Heart left ventricle (tissue), 13 donors: ENCODE data around the gene CELF5.

Experiments used
- POLR2A ChIP-seq, 2 donors: fragments of 450-650 bp; IDR thresholded peaks; one replicate each; pipeline ENCODE4 v1.6.1; 2017; ENCODE audit warnings: antibody characterized with exemption in 2 of 2, mild to moderate bottlenecking in 2 of 2, moderate library complexity in 2 of 2
- TF ChIP-seq, protein P1 (sequence below), 12 donors: fragments of 200-600 bp; sonication (generic) in 4 of 12; IDR thresholded peaks; one replicate each; pipeline versions ENCODE4 v1.5.0 to v1.8.0; 2018 to 2022; ENCODE audit warnings: antibody characterized with exemption in 12 of 12, mild to moderate bottlenecking in 5 of 12
- donor health status: ischemic (EF 13 %, LVEDD 7.1; RV severe dilation, severe dysfunction).
- donor health status: DM: no; HTN: yes; CAD: no.
- donor health status: DM: no; HTN: no; CAD: no.
- donor health status: ischemic (EF 25% LVEDD 6.9; RV normal size, moderate dysfunction).
- donor health status: ischemic (EF 25% LVEDD 5.7; RV mildly dilated, moderate dysfunction).
- donor health status: ischemic (EF 35%, LVEDD 5.7; RV mildly dilated, moderate dysfunction).
- donor health status: nonischemic (EF 11% LVEDD 7.7; RV severe dilation, severe dysfunction).
- donor health status: DM: yes; HTN: yes; CAD: no.
- donor health status: PGD.
- donor health status: ischemic (EF 29% LVEDD 5.4; RV normal size, mild dysfunction).
- donor health status: nonischemic (EF 23%, LVEDD 6.1; RV moderate dilation, normal function).

DNA sequence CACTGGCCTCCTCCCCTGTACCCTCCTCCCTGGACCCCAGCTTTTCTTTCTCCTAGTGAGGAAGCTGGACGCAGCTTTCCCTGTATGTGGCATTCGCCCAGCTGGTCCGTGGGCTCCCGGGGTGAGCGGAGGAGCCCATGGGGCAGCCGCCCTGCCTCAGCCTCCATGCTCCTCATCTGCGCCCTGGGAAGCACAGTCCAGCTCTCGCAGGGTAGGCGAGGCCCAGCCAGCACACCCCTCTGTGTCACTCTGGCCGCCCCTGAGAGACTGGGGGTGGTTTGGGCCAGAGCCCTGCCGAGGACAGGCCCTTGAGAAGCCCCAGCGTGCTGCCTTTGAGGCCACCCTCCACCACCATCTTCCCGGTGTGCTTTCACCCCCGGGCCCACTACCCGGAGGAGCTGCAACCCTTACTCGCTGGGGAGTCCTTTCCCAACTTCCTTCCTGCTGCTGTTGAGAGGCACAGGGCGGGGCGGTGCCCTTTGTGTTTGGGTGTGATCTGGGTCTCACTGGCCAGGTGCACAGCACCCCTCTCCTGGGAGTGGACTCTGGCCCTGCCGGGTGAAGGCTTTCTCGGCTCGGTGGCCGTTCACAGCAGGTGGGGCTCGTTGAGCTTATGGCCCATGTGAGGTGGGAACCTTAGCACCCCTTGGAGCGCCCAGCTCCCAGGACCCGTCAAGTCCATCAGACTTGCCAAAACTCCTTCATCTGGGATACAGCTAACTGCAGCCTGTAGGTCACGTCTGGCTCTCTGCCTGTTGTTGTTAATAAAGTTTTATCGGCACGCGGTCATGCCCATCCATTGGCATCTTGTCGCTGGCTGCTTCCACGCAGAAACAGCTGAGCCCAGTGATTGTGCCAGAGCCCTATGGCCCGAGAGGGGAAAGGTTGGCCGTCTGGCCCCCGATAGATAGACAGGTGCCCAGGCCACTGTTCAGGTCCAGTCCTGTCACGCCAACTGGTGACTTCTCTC lies 35.5 kb upstream of the CELF5 start:
- no peak for TF ChIP-seq POLR2A (IDR thresholded peaks at IDR 0.05)
- TF ChIP-seq, protein P1, sequence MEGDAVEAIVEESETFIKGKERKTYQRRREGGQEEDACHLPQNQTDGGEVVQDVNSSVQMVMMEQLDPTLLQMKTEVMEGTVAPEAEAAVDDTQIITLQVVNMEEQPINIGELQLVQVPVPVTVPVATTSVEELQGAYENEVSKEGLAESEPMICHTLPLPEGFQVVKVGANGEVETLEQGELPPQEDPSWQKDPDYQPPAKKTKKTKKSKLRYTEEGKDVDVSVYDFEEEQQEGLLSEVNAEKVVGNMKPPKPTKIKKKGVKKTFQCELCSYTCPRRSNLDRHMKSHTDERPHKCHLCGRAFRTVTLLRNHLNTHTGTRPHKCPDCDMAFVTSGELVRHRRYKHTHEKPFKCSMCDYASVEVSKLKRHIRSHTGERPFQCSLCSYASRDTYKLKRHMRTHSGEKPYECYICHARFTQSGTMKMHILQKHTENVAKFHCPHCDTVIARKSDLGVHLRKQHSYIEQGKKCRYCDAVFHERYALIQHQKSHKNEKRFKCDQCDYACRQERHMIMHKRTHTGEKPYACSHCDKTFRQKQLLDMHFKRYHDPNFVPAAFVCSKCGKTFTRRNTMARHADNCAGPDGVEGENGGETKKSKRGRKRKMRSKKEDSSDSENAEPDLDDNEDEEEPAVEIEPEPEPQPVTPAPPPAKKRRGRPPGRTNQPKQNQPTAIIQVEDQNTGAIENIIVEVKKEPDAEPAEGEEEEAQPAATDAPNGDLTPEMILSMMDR (IDR thresholded peaks at IDR 0.05) = no peak
